HEK293T (cell line): ENCODE results near the gene MRPL30.
"Not testable (repeated sequence)": the region's sequence is repeated elsewhere in the genome, so short reads cannot be mapped to it uniquely, and the experiment has no call there.

Experiments used
- CTCF ChIA-PET: fragments of 350-600 bp; formaldehyde crosslinking; extraction: SDS; loops from one replicate; lab custom pipeline; 2021; ENCODE audit warnings: antibody characterized with exemption, inconsistent platforms; lab: Yijun Ruan, JAX
- POLR2A ChIA-PET: fragments of 350-600 bp; formaldehyde crosslinking; extraction: SDS; loops from one replicate; lab custom pipeline; 2020; ENCODE audit warnings: antibody characterized with exemption, inconsistent platforms; lab: Yijun Ruan, JAX
- DNase-seq: peaks from one replicate; pipeline ENCODE4 v3.0.0; 2012; ENCODE audit warnings: mixed read lengths; ENCODE audit errors: extremely low spot score
- BHLHE40 ChIP-seq: fragments of 450-650 bp; IDR thresholded peaks from 2 replicates; pipeline ENCODE4 v1.6.1; 2016; ENCODE audit warnings: mild to moderate bottlenecking, moderate library complexity, borderline replicate concordance
- CTBP1 ChIP-seq: fragments of 450-650 bp; IDR thresholded peaks from 2 replicates; pipeline ENCODE4 v1.6.1; 2016; ENCODE audit warnings: borderline replicate concordance
- ELF4 ChIP-seq: fragments of 450-650 bp; IDR thresholded peaks from 2 replicates; pipeline ENCODE4 v1.6.1; 2017; ENCODE audit warnings: antibody characterized with exemption
- FOXA1 ChIP-seq: fragments of 450-650 bp; IDR thresholded peaks from 2 replicates; pipeline ENCODE4 v1.6.1; 2016; ENCODE audit warnings: mild to moderate bottlenecking
- FOXK2 ChIP-seq: fragments of 450-650 bp; IDR thresholded peaks from 2 replicates; pipeline ENCODE4 v1.6.1; 2016; ENCODE audit warnings: mild to moderate bottlenecking
- FOXM1 ChIP-seq: fragments of 450-650 bp; IDR thresholded peaks from 2 replicates; pipeline ENCODE4 v1.6.1; 2017; ENCODE audit warnings: mild to moderate bottlenecking, borderline replicate concordance
- HDGF ChIP-seq: fragments of 450-650 bp; IDR thresholded peaks from 2 replicates; pipeline ENCODE4 v1.6.1; 2017; ENCODE audit warnings: antibody characterized with exemption, borderline replicate concordance
- L3MBTL2 ChIP-seq: fragments of 450-650 bp; conservative IDR thresholded peaks from 2 replicates; pipeline ENCODE4 v1.6.1; 2016; ENCODE audit warnings: mild to moderate bottlenecking
- LEF1 ChIP-seq: fragments of 450-650 bp; IDR thresholded peaks from 2 replicates; pipeline ENCODE4 v1.6.1; 2017; ENCODE audit warnings: mild to moderate bottlenecking, borderline replicate concordance
- NFRKB ChIP-seq: fragments of 450-650 bp; IDR thresholded peaks from 2 replicates; pipeline ENCODE4 v1.6.1; 2016; ENCODE audit warnings: mild to moderate bottlenecking, moderate library complexity
- SP1 ChIP-seq: fragments of 450-650 bp; IDR thresholded peaks from 2 replicates; pipeline ENCODE4 v1.6.1; 2017
- SUZ12 ChIP-seq: fragments of 450-650 bp; IDR thresholded peaks from 2 replicates; pipeline ENCODE4 v1.6.1; 2016; ENCODE audit warnings: mild to moderate bottlenecking
- TARDBP ChIP-seq: fragments of 450-650 bp; IDR thresholded peaks from 2 replicates; pipeline ENCODE4 v1.6.1; 2016
- ZNF384 ChIP-seq: fragments of 450-650 bp; IDR thresholded peaks from 2 replicates; pipeline ENCODE4 v1.6.1; 2016
- TF ChIP-seq, protein P1 (sequence below): fragments of 450-650 bp; IDR thresholded peaks from 2 replicates; pipeline ENCODE4 v1.6.1; 2016

The MRPL30 gene

DNA sequence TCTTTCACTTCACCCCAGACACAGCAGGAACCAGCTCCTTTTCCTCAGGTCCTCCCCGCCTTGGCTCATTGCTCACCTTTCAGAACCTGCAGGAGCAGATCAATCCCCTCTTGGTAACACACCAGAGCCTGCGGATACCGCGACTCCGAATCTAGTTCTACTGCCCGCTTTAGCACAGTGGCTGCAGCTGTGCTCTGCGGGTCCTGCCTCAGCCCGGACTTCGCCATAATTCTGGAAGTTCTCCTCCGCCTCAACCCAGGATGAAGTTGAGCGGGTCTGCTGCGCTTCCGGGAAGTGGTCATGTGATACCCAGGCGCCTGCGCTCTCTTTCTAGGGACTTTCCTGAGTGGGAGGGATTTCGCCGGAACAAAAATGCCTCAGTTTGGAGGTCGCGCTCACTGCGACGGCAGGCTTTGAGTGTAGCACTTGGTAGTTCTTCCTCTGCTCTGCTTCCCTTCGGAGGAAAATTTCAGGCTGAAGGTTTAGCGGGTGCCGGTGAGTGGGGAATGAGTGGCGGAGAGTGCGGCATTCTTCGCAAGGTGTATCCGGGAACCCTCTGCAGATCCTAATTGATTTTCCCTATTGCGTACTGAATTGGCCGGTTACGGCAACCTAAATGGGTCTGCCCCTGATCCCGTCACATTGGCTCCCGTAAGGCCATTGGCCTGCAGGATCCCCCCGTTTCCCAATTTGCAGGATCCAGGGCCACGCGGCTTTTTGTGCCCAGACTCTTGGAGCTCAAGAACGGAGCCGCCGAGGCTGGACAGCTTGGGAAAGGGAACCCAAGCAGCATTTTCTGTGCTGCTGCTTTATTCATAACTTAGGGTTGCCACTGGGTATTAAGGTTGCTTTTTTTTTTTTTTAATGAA, at the start of gene MRPL30, which contains the start of gene MITD1:
Gene MRPL30 (plus strand): TSS at position 430 of the 869 bp plus-strand sequence. CDS start 5,020 bp downstream, outside the sequence.
Gene MITD1 (minus strand): TSS at position 304 of the 869 bp plus-strand sequence. CDS start 77 bp downstream, at position 227.
- peak; percentile 92 for TF ChIP-seq CTBP1
- TF ChIP-seq TARDBP = peak; percentile 64
- TF ChIP-seq NFRKB = no peak
- TF ChIP-seq L3MBTL2 = peak; percentile 80
- TF ChIP-seq ELF4 = peak; percentile 92
- ChIA-PET POLR2A (interaction anchor here (0.5 to 3.2 kb wide), 13 partner anchors 11 to 800 kb away, joined by 3 to 31 read pairs (median 4); partner anchors contain the start of genes C2orf15, EIF5B, LIPT1 and TSGA10), CTCF (interaction anchor here (0.7 kb wide), 2 partner anchors 156 to 684 kb away, joined by 3 read pairs; no protein-coding TSS in a partner anchor)
- peak; percentile 84 for DNase-seq

DNA sequence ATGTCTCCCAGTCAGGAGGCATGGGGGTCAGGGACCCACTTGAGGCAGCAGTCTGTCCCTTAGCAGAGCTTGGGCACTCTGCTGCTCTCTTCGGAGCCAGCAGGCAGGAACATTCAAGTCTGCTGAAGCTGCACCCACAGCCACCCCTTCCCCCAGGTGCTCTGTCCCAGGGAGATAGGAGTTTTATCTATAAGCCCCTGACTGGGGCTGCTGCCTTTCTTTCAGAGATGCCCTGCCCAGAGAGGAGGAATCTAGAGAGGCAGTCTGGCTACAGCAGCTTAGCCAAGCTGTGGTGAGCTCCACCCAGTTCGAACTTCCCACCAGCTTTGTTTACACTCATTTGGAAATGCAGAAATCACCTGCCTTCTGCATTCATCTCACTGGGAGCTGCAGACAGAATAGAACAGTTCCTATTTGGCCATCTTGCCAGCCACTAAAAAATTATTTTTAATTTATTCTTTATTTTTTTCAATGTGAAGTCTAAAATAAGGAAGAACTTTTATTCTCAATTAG, 45.9 kb upstream of the MRPL30 start:
- POLR2A ChIA-PET, DNase-seq, CTCF ChIA-PET: not testable (repeated sequence)

DNA sequence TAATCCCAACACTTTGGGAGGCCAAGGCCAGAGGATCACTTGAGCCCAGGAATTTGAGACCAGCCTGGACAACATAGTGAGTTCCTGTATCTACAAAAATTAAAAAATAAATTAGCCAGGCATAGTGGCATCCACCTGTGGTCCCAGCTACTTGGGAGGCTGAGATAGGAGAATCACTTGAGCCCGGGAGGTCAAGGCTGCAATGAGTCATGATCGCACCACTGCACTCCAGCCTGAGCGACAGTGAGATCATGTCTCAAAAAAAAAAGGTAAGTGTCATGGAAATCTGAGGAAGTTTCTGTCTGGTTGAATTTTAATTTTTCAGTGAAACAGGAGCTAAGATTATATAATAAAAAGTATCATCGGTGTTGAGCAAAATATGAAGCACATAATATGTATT, 42.0 kb upstream of the MRPL30 start:
- TF ChIP-seq FOXM1 (no peak), FOXK2 (no peak), LEF1 (no peak), FOXA1 (no peak)
- TF ChIP-seq, protein P1, sequence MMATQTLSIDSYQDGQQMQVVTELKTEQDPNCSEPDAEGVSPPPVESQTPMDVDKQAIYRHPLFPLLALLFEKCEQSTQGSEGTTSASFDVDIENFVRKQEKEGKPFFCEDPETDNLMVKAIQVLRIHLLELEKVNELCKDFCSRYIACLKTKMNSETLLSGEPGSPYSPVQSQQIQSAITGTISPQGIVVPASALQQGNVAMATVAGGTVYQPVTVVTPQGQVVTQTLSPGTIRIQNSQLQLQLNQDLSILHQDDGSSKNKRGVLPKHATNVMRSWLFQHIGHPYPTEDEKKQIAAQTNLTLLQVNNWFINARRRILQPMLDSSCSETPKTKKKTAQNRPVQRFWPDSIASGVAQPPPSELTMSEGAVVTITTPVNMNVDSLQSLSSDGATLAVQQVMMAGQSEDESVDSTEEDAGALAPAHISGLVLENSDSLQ = no peak
- DNase-seq = no peak
- ChIA-PET CTCF (no interaction called here), POLR2A (no interaction called here)

DNA sequence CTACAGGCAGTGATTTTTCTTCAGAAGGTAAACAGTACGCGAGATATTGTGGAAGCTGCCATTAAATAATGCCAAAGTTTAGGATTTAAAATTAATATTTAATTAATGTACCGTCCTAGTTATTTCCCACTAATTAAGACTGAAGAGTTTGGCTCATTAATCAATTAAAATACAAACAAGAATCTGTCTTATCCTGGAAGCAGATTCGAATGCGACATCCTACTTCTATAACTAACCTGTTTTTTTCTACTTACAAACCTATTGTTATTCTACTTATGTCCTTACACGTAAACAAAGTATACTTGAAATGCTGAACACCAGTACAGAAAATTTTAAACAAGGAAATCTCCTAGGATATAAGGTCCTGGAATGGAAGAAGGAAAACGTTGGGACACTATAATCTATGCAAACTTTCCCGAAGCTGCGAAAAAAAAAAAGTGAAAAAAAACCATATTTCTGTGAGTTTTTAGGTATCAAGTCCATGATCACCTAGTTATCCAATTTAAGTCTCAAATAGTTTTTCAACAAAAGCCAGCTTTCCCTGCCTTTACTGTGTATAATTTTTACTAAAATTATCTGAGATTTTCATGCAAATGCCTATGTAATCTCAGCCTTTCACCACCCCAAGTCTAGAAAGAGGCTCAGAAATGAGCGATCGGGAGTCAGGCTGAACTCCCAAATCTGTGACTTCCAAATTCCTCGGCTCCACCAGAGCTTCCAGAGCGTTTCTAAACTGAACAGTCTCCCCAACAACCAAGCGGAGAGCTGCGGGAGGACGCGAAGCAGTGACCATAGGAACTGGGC, 40.7 kb upstream of the MRPL30 start:
- ChIA-PET CTCF (interaction anchor here (0.5 to 1.2 kb wide), 3 partner anchors 14 to 792 kb away, joined by 3 to 4 read pairs (median 4); partner anchors contain the start of genes LIPT1 and TSGA10), POLR2A (interaction anchor here (0.7 to 4.9 kb wide), 9 partner anchors 8 to 1103 kb away, joined by 3 to 77 read pairs (median 6); partner anchors contain the start of genes CRACDL, LIPT1, MITD1 and MRPL30)
- no peak for TF ChIP-seq HDGF
- no peak for TF ChIP-seq LEF1
- no peak for TF ChIP-seq ELF4
- no peak; the same call in 1 of the 2 replicates for TF ChIP-seq L3MBTL2
- no peak for TF ChIP-seq BHLHE40
- TF ChIP-seq FOXA1 = no peak
- no peak for TF ChIP-seq SUZ12
- no peak for TF ChIP-seq FOXK2
- TF ChIP-seq, protein P1 = no peak
- TF ChIP-seq NFRKB = no peak
- TF ChIP-seq TARDBP = no peak
- TF ChIP-seq SP1 = no peak
- DNase-seq = no peak

DNA sequence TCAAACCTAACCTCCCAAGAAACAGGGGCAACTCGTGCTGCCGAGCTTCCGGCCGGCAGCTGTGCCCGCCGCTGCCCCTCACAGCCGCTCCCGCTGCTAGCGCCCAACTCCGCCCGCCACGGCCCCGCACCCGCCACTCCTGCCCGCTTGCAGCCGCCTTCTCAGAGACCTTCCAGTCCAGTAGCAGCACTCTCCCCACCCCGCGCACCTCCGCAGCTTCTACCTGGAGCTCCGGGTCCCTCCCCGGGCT, 40.2 kb upstream of the MRPL30 start:
- DNase-seq = no peak
- POLR2A ChIA-PET = interaction anchor here (0.7 to 4.9 kb wide), 10 partner anchors 9 to 1104 kb away, joined by 3 to 77 read pairs (median 5); partner anchors contain the start of genes CRACDL, LIPT1, MITD1 and MRPL30
- CTCF ChIA-PET = interaction anchor here (0.7 to 1.2 kb wide), 2 partner anchors 14 to 793 kb away, joined by 3 to 4 read pairs; partner anchors contain the start of genes LIPT1 and TSGA10
- TF ChIP-seq ZNF384 (no peak), L3MBTL2 (peak; percentile 61)

DNA sequence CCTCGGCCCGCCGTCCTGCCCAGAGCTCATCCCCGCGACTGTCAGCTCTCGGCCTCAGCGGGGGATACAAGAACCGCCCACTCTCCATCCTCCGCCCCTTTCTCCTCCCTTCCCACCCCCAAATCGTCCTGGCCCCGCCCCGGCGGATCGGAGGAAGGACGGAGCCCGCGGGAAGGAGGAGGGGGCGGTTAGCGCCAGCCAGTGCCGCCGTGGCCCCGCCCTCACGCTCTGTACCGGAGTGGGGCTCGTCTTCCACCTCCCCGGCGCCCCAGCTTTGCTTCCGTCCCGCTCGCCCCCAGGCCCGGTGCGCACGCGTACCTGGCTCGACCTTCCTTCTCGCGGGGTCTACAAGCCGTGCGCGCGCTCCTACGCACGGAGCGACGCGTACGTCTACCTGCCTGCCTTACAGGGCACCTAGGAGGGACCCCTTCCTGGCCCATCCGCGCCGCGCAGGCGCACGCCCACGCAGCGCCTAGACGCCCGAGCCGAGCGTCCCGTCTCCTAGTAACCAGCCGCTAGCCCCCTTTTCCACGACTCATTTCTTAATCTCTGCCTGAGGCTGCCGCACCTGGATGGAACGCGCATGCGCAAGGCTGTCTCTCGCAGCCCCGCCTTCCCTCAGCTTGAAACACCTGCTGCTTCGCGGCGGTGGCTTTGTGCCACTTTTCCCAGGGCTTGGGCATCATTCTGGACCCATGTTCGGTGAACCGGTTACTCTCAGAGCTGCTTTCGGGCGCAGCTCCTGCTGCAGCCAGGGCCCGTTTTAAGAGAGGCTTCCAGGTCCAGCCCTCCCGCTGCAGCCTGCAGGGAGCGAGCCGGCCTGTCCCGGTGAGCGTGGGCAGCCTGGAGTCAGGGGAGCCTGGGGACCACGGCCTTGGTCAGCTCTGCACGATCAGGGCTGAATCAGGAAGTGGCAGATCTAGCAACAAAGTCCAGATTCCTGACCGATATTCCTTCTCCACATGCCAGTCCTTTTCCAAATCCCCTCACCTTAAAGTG, 39.6 kb upstream of the MRPL30 start, which contains the start of gene C2orf15:
Gene C2orf15 (plus strand): TSS at position 598 of the 999 bp plus-strand sequence. CDS start 8,852 bp downstream, outside the sequence.
- peak; percentile 59 for TF ChIP-seq L3MBTL2
- TF ChIP-seq, protein P1 = no peak; the same call in 1 of the 2 replicates
- TF ChIP-seq HDGF = peak; percentile 84; the same call in 1 of the 2 replicates
- peak; percentile 90 for DNase-seq
- CTCF ChIA-PET = interaction anchor here (1.2 kb wide), 1 partner anchor 13 kb away, joined by 3 read pairs; the partner anchor contains the start of genes LIPT1 and TSGA10
- POLR2A ChIA-PET = interaction anchor here (0.7 to 4.9 kb wide), 11 partner anchors 9 to 1105 kb away, joined by 3 to 77 read pairs (median 4); partner anchors contain the start of genes CRACDL, LIPT1, MITD1 and MRPL30
